GM12878 (cell line): Measurements from ENCODE around the gene IRX4. TPM values are rescaled to one million over a fixed set of nuclear protein-coding genes. Genes with fewer than 3 reads are reported as not detected.

Experiments used
- ATAC-seq: fragments of 200-7000 bp; cut with Tn5 transposase; 3 replicates; pipeline ENCODE4 v1.9.1; 2020; ENCODE audit warnings: mild to moderate bottlenecking, moderate library complexity
- BruUV-seq: library from RNA; stranded (reverse); fragments of 400-500 nt; replicated peaks from 2 replicates; lab custom pipeline; 2021; lab: Mats Ljungman, UMichigan
- CTCF ChIA-PET: fragments of 300-600 bp; sonication (Branson Sonifier 250); formaldehyde crosslinking; extraction: SDS; loops from one replicate; lab custom pipeline; 2021; ENCODE audit warnings: inconsistent platforms; lab: Yijun Ruan, JAX
- POLR2A ChIA-PET: fragments of 350-600 bp; formaldehyde crosslinking; extraction: SDS; loops from one replicate; lab custom pipeline; 2021; ENCODE audit warnings: inconsistent platforms; lab: Charles Lee
- RAD21 ChIA-PET: fragments of 300-600 bp; sonication (Branson Sonifier 250); formaldehyde crosslinking; loops from one replicate; lab custom pipeline; 2023; ENCODE audit warnings: antibody characterized with exemption; ENCODE audit not compliant: unreplicated experiment; lab: Charles Lee
- SMC1A ChIA-PET: fragments of 300-600 bp; sonication (Branson Sonifier 250); formaldehyde crosslinking; loops from one replicate; lab custom pipeline; 2023; ENCODE audit not compliant: unreplicated experiment, uncharacterized antibody; lab: Charles Lee
- DNase-seq: peaks from one replicate; pipeline ENCODE4 v3.0.0-alpha.2; 2011; ENCODE audit warnings: low read depth, low spot score
- FAIRE-seq: peaks from 3 replicates; lab custom pipeline; 2011; peaks lifted over from hg19 to GRCh38; lab: Jason Lieb, UNC
- H2AFZ ChIP-seq: 2 replicates; pipeline ENCODE4 v1.6.0; 2011; ENCODE audit warnings: low read depth, low read length, control low read depth; ENCODE audit not compliant: control insufficient read depth
- H3K27ac ChIP-seq: 2 replicates; pipeline ENCODE4 v1.5.1; 2011; ENCODE audit warnings: control low read depth; ENCODE audit not compliant: control insufficient read depth, insufficient read depth
- H3K27me3 ChIP-seq, 2 experiments: replicated peaks in 1 of 2; 2 replicates each; pipeline versions ENCODE4 v1.6.0 to v1.6.1; 2011; ENCODE audit warnings: low read length in 1 of 2; ENCODE audit not compliant: control insufficient read depth in 2 of 2, insufficient read depth in 2 of 2
- H3K36me3 ChIP-seq, 2 experiments: 2 replicates each; pipeline ENCODE4 v1.5.1; 2011; ENCODE audit warnings: low read length in 1 of 2; ENCODE audit not compliant: control insufficient read depth in 2 of 2, insufficient read depth in 2 of 2
- H3K4me1 ChIP-seq: 2 replicates; pipeline ENCODE4 v1.6.1; 2011; ENCODE audit warnings: mild to moderate bottlenecking, low read length, moderate library complexity, mixed read lengths; ENCODE audit not compliant: control insufficient read depth, insufficient read depth
- H3K4me2 ChIP-seq: 2 replicates; pipeline ENCODE4 v1.6.0; 2011; ENCODE audit warnings: control low read depth; ENCODE audit not compliant: control insufficient read depth, insufficient read depth
- H3K4me3 ChIP-seq: fragments of 200-600 bp; sonication (generic); 2 replicates; pipeline ENCODE4 v1.5.1; 2016
- H3K79me2 ChIP-seq: 2 replicates; pipeline ENCODE4 v1.6.0; 2011; ENCODE audit warnings: low read length; ENCODE audit not compliant: control insufficient read depth, insufficient read depth
- H3K9ac ChIP-seq: 2 replicates; pipeline ENCODE4 v1.8.0; 2011; ENCODE audit warnings: low read length, control low read depth, mixed read lengths; ENCODE audit not compliant: control insufficient read depth, insufficient read depth
- H3K9me3 ChIP-seq: replicated peaks from 3 replicates; pipeline ENCODE4 v1.5.1; 2011; ENCODE audit warnings: mild to moderate bottlenecking, low read length; ENCODE audit not compliant: control insufficient read depth, insufficient read depth
- H4K20me1 ChIP-seq: 2 replicates; pipeline ENCODE4 v1.6.0; 2011; ENCODE audit not compliant: control insufficient read depth, insufficient read depth
- ATF3 ChIP-seq: IDR thresholded peaks from 2 replicates; pipeline ENCODE4 v1.6.1; 2011; ENCODE audit warnings: low read depth, mild to moderate bottlenecking, low read length, moderate library complexity, borderline replicate concordance; ENCODE audit errors: extremely low read depth
- DPF2 ChIP-seq: fragments of 450-650 bp; IDR thresholded peaks from 2 replicates; pipeline ENCODE4 v1.6.1; 2017; ENCODE audit warnings: mild to moderate bottlenecking
- HCFC1 ChIP-seq: fragments of 150-350 bp; IDR thresholded peaks from 2 replicates; pipeline ENCODE4 v1.6.1; 2014; ENCODE audit warnings: low read length
- IKZF2 ChIP-seq, 2 experiments: fragments of 450-650 bp; IDR thresholded peaks; 2 replicates each; pipeline ENCODE4 v1.6.1; 2017; ENCODE audit warnings: mild to moderate bottlenecking in 2 of 2, moderate library complexity in 2 of 2
- KAT2A ChIP-seq: conservative IDR thresholded peaks from 2 replicates; pipeline ENCODE4 v1.6.1; 2011; ENCODE audit warnings: low read depth, low read length; ENCODE audit not compliant: control insufficient read depth
- NR2C2 ChIP-seq: IDR thresholded peaks from 2 replicates; pipeline ENCODE4 v1.6.1; 2011; ENCODE audit warnings: borderline replicate concordance, low read depth; ENCODE audit not compliant: control insufficient read depth, insufficient read length
- NRF1 ChIP-seq: conservative IDR thresholded peaks from 2 replicates; pipeline ENCODE4 v1.6.1; 2011; ENCODE audit warnings: mild to moderate bottlenecking, low read depth, low read length, improper control_type of control experiment
- RUNX3 ChIP-seq: IDR thresholded peaks from 2 replicates; pipeline ENCODE4 v1.6.1; 2012; ENCODE audit warnings: low read length, inconsistent platforms
- SMAD1 ChIP-seq: fragments of 450-650 bp; IDR thresholded peaks from 2 replicates; pipeline ENCODE4 v1.6.1; 2018; ENCODE audit warnings: mild to moderate bottlenecking, low read depth; ENCODE audit not compliant: partially characterized antibody
- SP1 ChIP-seq: IDR thresholded peaks from one replicate; pipeline ENCODE4 v1.6.1; 2011; ENCODE audit warnings: low read depth, low read length
- ZBTB4 ChIP-seq: fragments of 450-650 bp; formaldehyde crosslinking; IDR thresholded peaks from 2 replicates; pipeline ENCODE4 v1.4.0; 2022; ENCODE audit warnings: mild to moderate bottlenecking, moderate library complexity
- ZNF384 ChIP-seq: IDR thresholded peaks from 2 replicates; pipeline ENCODE4 v1.6.1; 2012; ENCODE audit warnings: low read depth, mild to moderate bottlenecking, low read length, improper control_type of control experiment, borderline replicate concordance
- WGBS: methylation state at CpG from one replicate; pipeline ENCODE4 v1.1.6; 2016; ENCODE audit warnings: low lambda C conversion rate; ENCODE audit not compliant: insufficient replicate concordance, insufficient coverage; ENCODE audit errors: missing lambda C conversion rate; 5-methylcytosine and 5-hydroxymethylcytosine counted together
- in situ Hi-C: fragments of 300-500 bp; cut with MboI; formaldehyde crosslinking; loops from 9 replicates; pipeline ENCODE4 v1.14.3; 2018; ENCODE audit warnings: mixed read lengths
- intact Hi-C: fragments of 100-400 bp; cut with micrococcal nuclease; formaldehyde crosslinking; loops from one replicate; pipeline ENCODE4 v1.14.2; 2022; ENCODE audit not compliant: unreplicated experiment
- polyA plus RNA-seq, 11 experiments: library from polyadenylated mRNA; depleted of rRNA in 4 of 11; unstranded in 6 of 11; stranded (reverse) in 5 of 11; fragments of >200 nt; fragmentation: Nextera tagmentation in 4 of 11; fragmentation: Illumina TruSeq in 1 of 11; extraction: Ambion mirVana in 4 of 11; extraction: Trizol in 1 of 11; gene quantifications; 1 replicate in 1 of 11; 2 replicates in 10 of 11; pipeline versions ENCODE4 v1.2.1 to v1.2.3, GENCODE V29; 2011 to 2016; ENCODE audit warnings: inconsistent platforms in 2 of 11, missing spikeins in 2 of 11, low read depth in 1 of 11
- total RNA-seq, 4 experiments: library from RNA; depleted of rRNA in 3 of 4; stranded (reverse); fragments of >200 nt in 3 of 4; fragmentation: Illumina TruSeq in 1 of 4; extraction: Trizol in 1 of 4; gene quantifications; 2 replicates each; pipeline versions ENCODE4 v1.2.1 to v1.2.3, GENCODE V29; 2013 to 2021
- TF ChIP-seq, protein P1 (sequence below): IDR thresholded peaks from 2 replicates; pipeline ENCODE4 v1.6.1; 2011; ENCODE audit warnings: mild to moderate bottlenecking, low read depth, low read length, moderate library complexity; ENCODE audit not compliant: insufficient replicate concordance

The IRX4 gene
- total and polyA plus RNA-seq, 10 of the 15 experiments (the other 5 are each of a cell fraction or from before 2014, with no cell fraction given) = not detected

GRCh38 chr5:1895739-1896420, 13.2 kb upstream of the IRX4 start:
- TF ChIP-seq SMAD1 (no peak), NRF1 (no peak)
- H3K9ac ChIP-seq = no peak overlapping the region
- SMC1A ChIA-PET = no interaction called here
- H3K4me3 ChIP-seq = no peak overlapping the region
- no TSS peak for BruUV-seq
- no peaks in the 10 kb centered on the region for H3K36me3 ChIP-seq
- in situ Hi-C loops (no loop called here), intact Hi-C loops (no loop called here)
- H3K27me3 ChIP-seq = peaks cover 0 to 7% of the 10 kb centered on the region in 2 experiments; a peak in 2 of 4 replicates
- no peak overlapping the region for H3K4me2 ChIP-seq
- ATAC-seq (no peak), FAIRE-seq (no peak), DNase-seq (no peak)
- no peak overlapping the region for H3K27ac ChIP-seq
- H2AFZ ChIP-seq = no peak overlapping the region
- RAD21 ChIA-PET = no interaction called here
- H4K20me1 ChIP-seq = no peaks in the 10 kb centered on the region
- H3K79me2 ChIP-seq = no peaks in the 10 kb centered on the region
- H3K9me3 ChIP-seq = no peaks in the 10 kb centered on the region
- no peaks in the 10 kb centered on the region for H3K4me1 ChIP-seq
- 29% methylated on average over 15 of the region's 15 CpGs for WGBS
- POLR2A ChIA-PET = no interaction called here
- CTCF ChIA-PET = no interaction called here

- Histone ChIP-seq H3K36me3 (no peaks in the 10 kb centered on the region), H4K20me1 (no peaks in the 10 kb centered on the region), H3K27ac (no peak overlapping the region), H3K9me3 (no peaks in the 10 kb centered on the region), H3K4me2 (no peak overlapping the region), H3K27me3 (peaks cover 0 to 7% of the 10 kb centered on the region in 2 experiments; a peak in 2 of 4 replicates), H2AFZ (no peak overlapping the region), H3K9ac (no peak overlapping the region), H3K4me1 (no peaks in the 10 kb centered on the region), H3K4me3 (no peak overlapping the region), H3K79me2 (no peaks in the 10 kb centered on the region)
- no peak for ATAC-seq
- WGBS = 12% methylated on average over 8 of the region's 8 CpGs
- SMC1A ChIA-PET = no interaction called here
- POLR2A ChIA-PET = no interaction called here
- no peak for DNase-seq
- RAD21 ChIA-PET = no interaction called here
- CTCF ChIA-PET = no interaction called here
- intact Hi-C loops (no loop called here), in situ Hi-C loops (no loop called here)
- FAIRE-seq = no peak
- no TSS peak for BruUV-seq
- TF ChIP-seq IKZF2 (IDR thresholded peaks at IDR 0.05) (no peak), SP1 (no peak), ZBTB4 (CRISPR knock-in tag) (no peak), HCFC1 (no peak), KAT2A (no peak), ATF3 (no peak), NR2C2 (no peak), ZNF384 (no peak), DPF2 (no peak), RUNX3 (no peak)
- TF ChIP-seq, protein P1, sequence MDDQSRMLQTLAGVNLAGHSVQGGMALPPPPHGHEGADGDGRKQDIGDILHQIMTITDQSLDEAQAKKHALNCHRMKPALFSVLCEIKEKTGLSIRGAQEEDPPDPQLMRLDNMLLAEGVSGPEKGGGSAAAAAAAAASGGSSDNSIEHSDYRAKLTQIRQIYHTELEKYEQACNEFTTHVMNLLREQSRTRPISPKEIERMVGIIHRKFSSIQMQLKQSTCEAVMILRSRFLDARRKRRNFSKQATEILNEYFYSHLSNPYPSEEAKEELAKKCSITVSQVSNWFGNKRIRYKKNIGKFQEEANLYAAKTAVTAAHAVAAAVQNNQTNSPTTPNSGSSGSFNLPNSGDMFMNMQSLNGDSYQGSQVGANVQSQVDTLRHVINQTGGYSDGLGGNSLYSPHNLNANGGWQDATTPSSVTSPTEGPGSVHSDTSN = no peak
These were observed 11.5 kb upstream of the IRX4 start for GRCh38 chr5:1894243-1894642.
